MM.1S (cell line): ENCODE measurements around the gene ADAM10.

ENCODE experiments used
- DNase-seq: peaks from one replicate; pipeline ENCODE4 v3.0.0-alpha.2; 2015
- H2AFZ ChIP-seq: fragments of 300-600 bp; sonication (generic); 2 replicates; pipeline ENCODE4 v1.6.0; 2016; ENCODE audit warnings: antibody characterized with exemption, low read length
- H3F3A ChIP-seq: fragments of 300-600 bp; sonication (generic); 2 replicates; pipeline ENCODE4 v1.6.1; 2016; ENCODE audit warnings: mild to moderate bottlenecking, antibody characterized with exemption, low read length, moderate library complexity, mixed read lengths; ENCODE audit not compliant: insufficient read depth
- H3K27ac ChIP-seq: fragments of 300-600 bp; sonication (generic); 2 replicates; pipeline ENCODE4 v1.5.1; 2016; ENCODE audit warnings: mild to moderate bottlenecking, low read length
- H3K27me3 ChIP-seq: fragments of 300-600 bp; sonication (generic); replicated peaks from 2 replicates; pipeline ENCODE4 v1.6.0; 2016; ENCODE audit warnings: low read length; ENCODE audit not compliant: insufficient read depth
- H3K36me3 ChIP-seq: fragments of 300-600 bp; sonication (generic); replicated peaks from 2 replicates; pipeline ENCODE4 v1.6.1; 2016; ENCODE audit warnings: mild to moderate bottlenecking, low read length, mixed read lengths; ENCODE audit not compliant: insufficient read depth
- H3K4me1 ChIP-seq: fragments of 300-600 bp; sonication (generic); 2 replicates; pipeline ENCODE4 v1.6.1; 2016; ENCODE audit warnings: low read length, mixed read lengths
- H3K4me2 ChIP-seq: fragments of 300-600 bp; sonication (generic); 2 replicates; pipeline ENCODE4 v1.6.0; 2016; ENCODE audit warnings: low read depth, low read length
- H3K4me3 ChIP-seq: fragments of 300-600 bp; sonication (generic); 2 replicates; pipeline ENCODE4 v1.5.1; 2016; ENCODE audit warnings: low read length, mixed read lengths
- H3K79me2 ChIP-seq: fragments of 300-600 bp; sonication (generic); 2 replicates; pipeline ENCODE4 v1.6.1; 2016; ENCODE audit warnings: mixed run types, low read length, mixed read lengths
- H3K9ac ChIP-seq: fragments of 300-600 bp; sonication (generic); 2 replicates; pipeline ENCODE4 v1.6.1; 2016; ENCODE audit warnings: low read length, mixed read lengths
- H3K9me2 ChIP-seq: fragments of 300-600 bp; sonication (generic); replicated peaks from 2 replicates; pipeline ENCODE4 v1.6.1; 2016; ENCODE audit warnings: mild to moderate bottlenecking, low read length, mixed read lengths; ENCODE audit not compliant: insufficient read depth
- H3K9me3 ChIP-seq: fragments of 300-600 bp; sonication (generic); replicated peaks from 2 replicates; pipeline ENCODE4 v1.6.1; 2016; ENCODE audit warnings: mild to moderate bottlenecking, low read length, mixed read lengths; ENCODE audit not compliant: insufficient read depth
- H4K20me1 ChIP-seq: fragments of 300-600 bp; sonication (generic); 2 replicates; pipeline ENCODE4 v1.6.1; 2016; ENCODE audit warnings: mild to moderate bottlenecking, low read length, moderate library complexity, mixed read lengths; ENCODE audit not compliant: insufficient read depth
- CTCF ChIP-seq: fragments of 300-600 bp; sonication (generic); IDR thresholded peaks from 2 replicates; pipeline ENCODE4 v1.5.1; 2016; ENCODE audit warnings: antibody characterized with exemption, low read length, mixed read lengths
- EZH2 ChIP-seq: fragments of 300-600 bp; sonication (generic); optimal IDR thresholded peaks from 2 replicates; pipeline ENCODE3; 2017; ENCODE audit warnings: low read depth, mild to moderate bottlenecking, antibody characterized with exemption, low read length, mixed read lengths
- EZH2phosphoT487 ChIP-seq: fragments of 300-600 bp; sonication (generic); IDR thresholded peaks from 2 replicates; pipeline ENCODE4 v1.6.1; 2018; ENCODE audit warnings: antibody characterized with exemption, low read length

ADAM10 gene

GRCh38 chr15:58766290-58766689 is 16.8 kb upstream of the ADAM10 start:
- Histone ChIP-seq H3K36me3 (no peaks in the 10 kb centered on the region), H3K4me3 (no peak overlapping the region), H3K27me3 (no peaks in the 10 kb centered on the region), H3K4me1 (0 out of 2 replicates have a peak, but pooled peaks cover 4% of the 10 kb centered on the region), H3F3A (0 out of 2 replicates have a peak, but pooled peaks cover 3% of the 10 kb centered on the region), H3K9me2 (no peaks in the 10 kb centered on the region), H3K79me2 (peaks cover under 1% of the 10 kb centered on the region; the same call in 1 of the 2 replicates), H4K20me1 (no peaks in the 10 kb centered on the region), H3K27ac (no peak overlapping the region), H2AFZ (no peak overlapping the region), H3K4me2 (no peak overlapping the region), H3K9me3 (no peaks in the 10 kb centered on the region), H3K9ac (no peak overlapping the region)
- TF ChIP-seq EZH2 (no peak), CTCF (no peak), EZH2phosphoT487 (no peak)
- no peak for DNase-seq

- Histone ChIP-seq H3K27ac (no peak overlapping the region), H3K79me2 (no peaks in the 10 kb centered on the region), H3K9me2 (no peaks in the 10 kb centered on the region), H3K9ac (no peak overlapping the region), H2AFZ (no peak overlapping the region), H3K4me3 (no peak overlapping the region), H3K4me2 (no peak overlapping the region), H3K36me3 (no peaks in the 10 kb centered on the region), H4K20me1 (no peaks in the 10 kb centered on the region), H3K4me1 (no peaks in the 10 kb centered on the region), H3K9me3 (no peaks in the 10 kb centered on the region), H3K27me3 (no peaks in the 10 kb centered on the region), H3F3A (no peaks in the 10 kb centered on the region)
- TF ChIP-seq EZH2: no peak
- TF ChIP-seq CTCF: no peak
- no peak for TF ChIP-seq EZH2phosphoT487
- no peak for DNase-seq
Measured at GRCh38 chr15:58764468-58764867, 15.0 kb upstream of the ADAM10 start.

- no peaks in the 10 kb centered on the region for H3K36me3 ChIP-seq
- H3K79me2 ChIP-seq: no peaks in the 10 kb centered on the region
- H3K4me2 ChIP-seq: no peak overlapping the region
- H3K27ac ChIP-seq: no peak overlapping the region
- H3K9me3 ChIP-seq: no peaks in the 10 kb centered on the region
- no peaks in the 10 kb centered on the region for H3F3A ChIP-seq
- no peaks in the 10 kb centered on the region for H4K20me1 ChIP-seq
- H3K27me3 ChIP-seq: no peaks in the 10 kb centered on the region
- no peaks in the 10 kb centered on the region for H3K9me2 ChIP-seq
- no peak overlapping the region for H3K9ac ChIP-seq
- peaks cover 6% of the 10 kb centered on the region for H3K4me1 ChIP-seq
- H2AFZ ChIP-seq: no peak overlapping the region
- H3K4me3 ChIP-seq: no peak overlapping the region
- no peak for DNase-seq
- TF ChIP-seq EZH2 (no peak), EZH2phosphoT487 (no peak), CTCF (no peak)
Measured at GRCh38 chr15:58762731-58763130, 13.2 kb upstream of the ADAM10 start.

- Histone ChIP-seq H3K4me1 (peaks cover 6% of the 10 kb centered on the region), H2AFZ (no peak overlapping the region), H3K9me2 (no peaks in the 10 kb centered on the region), H3K79me2 (no peaks in the 10 kb centered on the region), H3K27ac (no peak overlapping the region), H3F3A (no peaks in the 10 kb centered on the region), H4K20me1 (no peaks in the 10 kb centered on the region), H3K4me3 (no peak overlapping the region), H3K27me3 (no peaks in the 10 kb centered on the region), H3K9ac (no peak overlapping the region), H3K9me3 (no peaks in the 10 kb centered on the region), H3K4me2 (no peak overlapping the region), H3K36me3 (no peaks in the 10 kb centered on the region)
- TF ChIP-seq EZH2 (no peak), CTCF (no peak), EZH2phosphoT487 (no peak)
- no peak for DNase-seq
Measured at GRCh38 chr15:58762285-58762684, 12.8 kb upstream of the ADAM10 start.
